D341Med (cell line): ENCODE data around the gene NFYB.
"Not testable (repeated sequence)": the region's sequence is repeated elsewhere in the genome, so short reads cannot be mapped to it uniquely, and the experiment has no call there.

Experiments used
- DNase-seq: peaks from one replicate; pipeline ENCODE4 v3.0.0; 2012; ENCODE audit warnings: low spot score

NFYB gene

GRCh38 chr12:104137902-104138796 lies at the start of gene NFYB:
Gene NFYB, minus strand, starts transcription at chr12:104138210. Its CDS starts 2,757 bp downstream, at chr12:104135453.
- peak; percentile 95 for DNase-seq

- DNase-seq, result no peak
These were observed 49.6 kb upstream of the NFYB start for GRCh38 chr12:104187446-104188155.

- no peak for DNase-seq
These were observed 45.4 kb upstream of the NFYB start for GRCh38 chr12:104183443-104183842.

- no peak for DNase-seq
These were observed 44.8 kb upstream of the NFYB start for GRCh38 chr12:104182621-104183378.

- no peak for DNase-seq
These were observed 44.1 kb upstream of the NFYB start for GRCh38 chr12:104182144-104182543.

GRCh38 chr12:104181313-104181712 lies 43.3 kb upstream of the NFYB start:
- no peak for DNase-seq

GRCh38 chr12:104180374-104180773 lies 42.4 kb upstream of the NFYB start:
- DNase-seq, result no peak

- DNase-seq, result no peak
These were observed 39.9 kb upstream of the NFYB start for GRCh38 chr12:104177663-104178501.

GRCh38 chr12:104177336-104177662 lies 39.3 kb upstream of the NFYB start:
- DNase-seq, result no peak

GRCh38 chr12:104175726-104176247 lies 37.8 kb upstream of the NFYB start:
- DNase-seq, result no peak

- not testable (repeated sequence) for DNase-seq
These were observed 35.8 kb upstream of the NFYB start for GRCh38 chr12:104173804-104174203.

- DNase-seq, result peak; percentile 87
These were observed 34.5 kb upstream of the NFYB start for GRCh38 chr12:104172570-104172947.

GRCh38 chr12:104171785-104172569 lies 34.0 kb upstream of the NFYB start:
- DNase-seq, result peak; percentile 70

GRCh38 chr12:104168596-104168995 lies 30.6 kb upstream of the NFYB start:
- DNase-seq, result no peak

- DNase-seq, result no peak
These were observed 29.8 kb upstream of the NFYB start for GRCh38 chr12:104167519-104168458.

GRCh38 chr12:104166465-104166864 lies 28.5 kb upstream of the NFYB start:
- no peak for DNase-seq

GRCh38 chr12:104165801-104166200 lies 27.8 kb upstream of the NFYB start:
- DNase-seq, result no peak

GRCh38 chr12:104164634-104165033 lies 26.6 kb upstream of the NFYB start:
- no peak for DNase-seq

GRCh38 chr12:104163631-104164030 lies 25.6 kb upstream of the NFYB start:
- no peak for DNase-seq
